Ureter (tissue), 1 donor: Measurements from ENCODE around the gene HES2. TPM values are rescaled to one million over a fixed set of nuclear protein-coding genes. Genes with fewer than 3 reads are reported as not detected.
"Not testable (repeated sequence)": the region's sequence is repeated elsewhere in the genome, so short reads cannot be mapped to it uniquely, and the experiment has no call there.

Experiments used
- DNase-seq: peaks from one replicate; pipeline ENCODE4 v3.0.0-alpha.2; 2020; ENCODE audit warnings: low spot score
- total RNA-seq: library from RNA; stranded (reverse); gene quantifications from one replicate; pipeline ENCODE4 v1.2.4, GENCODE V29; 2023
- donor health status: DM: yes; HTN: yes; CAD: no.

The HES2 gene
- total RNA-seq, 1 donor from 2014 or later, result 2.1 TPM

DNA sequence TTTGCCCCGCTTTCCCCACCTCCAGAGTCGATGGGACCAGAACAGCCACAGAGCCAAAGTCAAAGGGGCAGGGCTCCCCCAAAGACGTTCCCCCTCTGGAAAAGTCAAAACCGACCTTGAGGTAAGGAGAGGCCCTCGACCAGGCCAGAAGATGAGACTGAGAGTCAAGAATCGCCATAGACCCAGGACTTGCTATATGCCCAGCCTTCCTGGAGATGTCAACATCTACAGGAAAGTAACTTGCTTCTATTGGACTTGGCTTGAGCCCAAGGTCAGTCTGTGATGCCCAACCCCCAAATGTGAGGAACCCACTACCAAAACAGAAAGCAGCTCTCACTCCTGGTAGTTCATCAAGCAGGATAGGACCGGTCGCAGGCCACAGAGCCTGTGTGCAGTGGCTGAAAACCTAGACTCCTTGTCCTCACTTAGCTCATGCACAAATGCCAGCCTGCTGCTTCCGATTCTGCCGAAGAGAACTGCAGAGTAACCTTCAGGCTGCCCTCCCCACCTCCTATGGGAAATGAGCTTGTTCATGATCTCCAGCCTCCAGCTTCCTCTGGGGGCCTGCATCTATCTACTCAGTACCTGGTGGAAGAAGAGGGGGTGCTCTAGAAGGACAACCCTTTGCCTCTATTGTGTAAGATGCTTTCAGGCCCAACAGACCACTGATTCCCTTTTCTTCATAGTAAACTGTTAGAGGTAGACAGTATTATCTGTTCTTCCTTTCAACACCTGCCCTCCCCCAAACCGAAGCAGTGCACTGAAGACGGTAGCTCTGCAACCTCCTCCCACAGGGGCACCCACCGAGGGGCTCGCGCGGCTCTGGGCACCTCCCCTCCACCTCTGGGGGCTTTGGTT lies 27.5 kb downstream of the HES2 start:
- DNase-seq, result no peak

DNA sequence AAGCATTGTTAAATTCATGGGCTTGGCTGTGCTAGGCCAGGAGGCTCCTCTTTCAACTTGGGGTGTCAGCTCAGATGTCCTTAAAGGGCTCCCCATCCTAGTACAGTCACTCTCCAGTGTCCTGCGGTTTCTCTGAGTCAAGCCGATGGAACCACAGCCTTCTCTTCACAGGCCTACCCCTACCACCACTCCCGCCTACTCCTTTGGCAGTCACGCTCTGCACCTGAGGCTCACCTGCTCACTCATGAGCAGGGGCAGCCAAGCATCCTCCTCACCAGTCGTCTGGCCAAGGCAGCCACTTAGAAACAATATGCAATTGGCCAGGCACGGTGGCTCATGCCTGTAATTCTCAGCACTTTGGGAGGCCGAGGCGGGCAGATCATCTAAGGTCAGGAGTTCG lies 29.7 kb downstream of the HES2 start:
- no peak for DNase-seq

DNA sequence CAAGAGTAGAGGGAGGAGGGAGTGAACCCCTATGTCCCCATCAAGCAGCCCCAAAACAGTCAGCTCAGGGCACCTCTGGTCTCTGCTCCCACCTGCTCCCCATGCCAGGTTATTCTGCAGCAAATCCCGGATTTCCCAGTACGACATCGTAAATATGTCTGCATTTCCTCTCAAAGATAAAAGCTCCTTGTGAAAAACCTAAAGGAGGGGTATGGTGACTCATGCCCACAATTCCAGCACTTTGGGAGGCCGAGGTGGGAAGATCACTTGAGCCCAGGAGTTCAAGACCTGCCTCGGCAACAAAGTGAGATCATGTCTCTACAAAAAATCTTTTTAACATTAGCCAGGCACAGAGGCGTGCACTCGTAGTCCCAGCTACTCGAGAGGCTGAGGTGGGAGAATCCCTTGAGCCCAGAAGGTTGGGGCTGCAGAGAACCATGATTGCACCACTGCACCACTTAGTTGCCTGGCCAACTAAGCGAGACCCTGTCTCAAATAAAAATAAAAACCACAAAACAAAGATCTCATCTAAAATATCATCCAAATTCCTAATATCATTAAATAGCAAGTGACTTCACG lies 33.3 kb downstream of the HES2 start:
- no peak for DNase-seq

DNA sequence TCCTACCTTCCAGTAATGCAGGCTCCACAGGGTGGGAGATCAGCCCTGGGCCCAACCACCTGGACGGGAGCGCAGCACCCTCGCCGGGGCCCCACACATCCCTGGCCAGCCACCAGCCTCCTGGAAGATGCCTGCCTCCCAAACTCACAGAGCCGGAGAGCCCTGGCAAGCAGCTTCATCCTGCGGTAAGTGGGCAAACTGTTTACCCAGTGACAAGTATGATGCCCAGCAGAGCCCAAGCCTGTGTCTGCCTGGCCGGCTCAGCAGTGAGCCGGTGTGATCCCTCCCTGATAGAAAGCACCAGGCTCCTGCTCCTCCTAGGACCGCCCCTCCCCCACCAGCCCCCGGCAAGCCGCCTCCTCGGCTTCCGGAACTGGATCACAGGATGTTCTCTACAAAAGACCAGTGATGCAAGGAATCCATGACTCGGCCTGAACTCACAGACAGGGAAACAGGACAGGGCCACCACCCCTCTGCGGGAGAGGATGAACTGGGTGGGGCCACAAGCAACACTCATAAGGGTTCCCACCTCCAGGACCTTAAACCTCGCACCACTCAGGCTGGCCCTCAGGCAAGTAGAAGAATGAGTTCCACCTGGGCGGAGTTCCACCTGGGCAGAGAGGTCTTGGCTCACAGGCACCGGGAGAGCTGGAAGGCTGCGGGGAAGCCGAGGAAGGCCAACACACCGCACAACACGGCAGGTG lies 34.1 kb downstream of the HES2 start:
- peak; percentile 55 for DNase-seq

DNA sequence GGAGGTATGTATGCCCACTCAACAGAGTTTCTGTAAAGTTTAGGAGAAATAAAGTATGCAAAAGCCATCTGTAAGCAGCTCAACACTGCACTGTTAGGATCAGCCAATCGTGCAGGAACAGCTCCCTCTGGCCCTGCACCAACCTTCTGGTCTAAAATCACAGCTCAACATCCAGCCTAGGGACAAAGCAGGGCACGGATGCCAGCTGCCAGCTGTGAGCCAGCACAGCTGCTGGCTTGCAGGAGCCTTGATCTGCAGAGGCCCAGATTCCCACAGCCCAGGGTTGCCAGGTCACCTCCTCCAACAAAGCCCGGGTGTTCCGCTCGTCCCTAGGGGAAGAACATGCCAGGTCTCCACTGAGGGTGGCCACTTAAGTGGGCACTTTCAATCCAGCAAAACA lies 34.8 kb downstream of the HES2 start:
- peak; percentile 59 for DNase-seq

DNA sequence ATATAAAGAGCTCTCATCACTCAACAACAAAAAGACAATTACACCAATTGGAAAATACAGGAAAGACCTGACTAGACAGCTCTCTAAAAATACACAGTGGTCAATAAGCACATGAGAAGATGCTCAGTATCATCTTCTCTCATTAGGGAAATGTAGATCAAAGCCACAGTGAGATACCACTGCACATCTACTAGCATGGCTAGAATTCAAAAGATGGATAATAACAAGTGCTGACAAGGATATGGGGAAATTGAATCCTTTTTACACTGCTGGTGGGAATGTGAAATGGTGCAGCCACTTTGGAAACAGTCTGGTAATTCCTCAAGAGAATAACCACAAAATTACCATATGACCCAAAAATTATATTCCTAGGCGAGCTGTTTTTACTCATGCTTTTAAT lies 35.6 kb downstream of the HES2 start:
- DNase-seq, result no peak

DNA sequence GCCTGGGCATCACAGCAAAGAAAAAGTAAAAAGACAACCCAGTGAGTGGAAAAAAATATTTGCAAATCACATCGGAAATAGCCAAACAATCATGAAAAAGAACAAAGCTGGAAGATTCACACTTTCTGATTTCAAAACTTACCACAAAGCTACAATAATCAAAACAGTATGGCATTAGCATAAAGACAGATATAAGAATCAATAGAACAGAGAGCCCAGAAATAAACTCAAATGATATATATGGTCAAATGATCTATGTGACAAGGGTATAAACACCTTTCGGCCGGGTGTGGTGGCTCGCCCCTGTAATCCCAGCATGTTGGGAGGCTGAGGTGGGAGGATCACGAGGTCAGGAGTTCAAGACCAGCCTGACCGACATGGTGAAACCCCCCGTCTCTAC lies 39.7 kb downstream of the HES2 start:
- DNase-seq, result no peak

DNA sequence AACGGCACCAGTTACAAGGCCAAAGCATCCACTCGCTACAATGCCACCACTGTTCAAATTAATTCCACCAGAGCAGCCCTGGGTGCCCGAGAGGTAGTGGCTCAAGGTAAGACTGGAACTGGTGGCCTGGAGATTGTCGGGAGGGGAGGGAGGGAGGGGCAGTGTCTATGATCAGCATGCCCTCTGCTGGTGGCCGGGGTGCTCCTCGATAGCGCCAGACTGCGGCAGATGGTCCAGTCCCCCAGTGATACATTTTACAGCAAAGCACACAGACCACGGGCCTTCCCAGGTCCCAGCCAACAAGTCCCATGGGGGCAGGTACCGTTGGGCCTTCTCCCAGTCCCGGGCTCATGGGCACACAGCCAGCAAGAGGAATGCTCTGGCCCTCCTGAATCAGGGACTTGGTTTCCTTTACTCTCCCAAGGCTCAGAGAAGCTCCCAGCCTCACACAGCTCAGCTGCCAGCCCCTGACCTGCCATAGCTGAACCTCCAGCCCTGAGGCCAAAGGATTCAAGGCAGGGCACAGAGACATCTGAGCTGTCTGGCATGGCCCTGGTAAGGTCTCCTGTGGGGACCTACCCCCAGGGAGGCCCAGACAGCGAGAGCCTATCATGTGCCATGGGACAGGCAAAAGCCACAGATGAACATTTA lies 41.5 kb downstream of the HES2 start:
- DNase-seq, result no peak

DNA sequence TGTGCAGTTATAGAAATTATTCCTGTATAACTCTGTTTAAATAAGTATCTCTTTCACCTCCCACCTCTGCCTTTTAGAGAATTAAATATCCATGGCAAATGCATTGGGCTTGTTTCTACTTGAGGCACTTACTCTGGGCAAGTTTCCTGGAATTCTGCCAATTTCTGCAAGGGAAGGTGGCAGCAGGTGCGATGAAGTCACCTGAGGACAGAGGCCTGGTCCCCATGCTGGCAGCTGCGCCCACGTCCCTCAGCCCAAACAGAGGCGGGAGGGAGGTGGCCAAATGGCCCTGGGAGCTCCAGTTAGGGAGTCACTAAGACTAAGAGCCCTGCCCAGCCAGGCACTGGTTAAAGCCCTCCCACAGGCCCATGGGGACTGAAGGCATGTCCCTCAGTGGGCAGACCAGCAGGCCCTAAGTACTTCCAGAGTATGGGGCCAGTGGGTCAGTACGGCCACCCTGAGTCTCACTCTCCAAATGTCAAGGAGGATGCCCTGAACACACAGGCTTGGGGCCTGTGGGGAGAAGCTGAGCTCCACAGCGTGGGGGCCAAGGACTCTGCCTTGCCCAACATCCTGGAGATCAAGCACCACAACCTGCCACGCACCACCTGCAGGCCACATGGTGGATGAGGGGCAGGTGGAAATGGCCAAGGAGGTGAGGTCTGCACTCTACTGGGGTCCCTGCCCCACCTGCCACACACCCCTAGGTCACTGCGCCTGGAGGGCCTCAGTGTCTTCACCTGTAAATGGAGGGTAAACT lies 45.6 kb downstream of the HES2 start:
- DNase-seq, result no peak

DNA sequence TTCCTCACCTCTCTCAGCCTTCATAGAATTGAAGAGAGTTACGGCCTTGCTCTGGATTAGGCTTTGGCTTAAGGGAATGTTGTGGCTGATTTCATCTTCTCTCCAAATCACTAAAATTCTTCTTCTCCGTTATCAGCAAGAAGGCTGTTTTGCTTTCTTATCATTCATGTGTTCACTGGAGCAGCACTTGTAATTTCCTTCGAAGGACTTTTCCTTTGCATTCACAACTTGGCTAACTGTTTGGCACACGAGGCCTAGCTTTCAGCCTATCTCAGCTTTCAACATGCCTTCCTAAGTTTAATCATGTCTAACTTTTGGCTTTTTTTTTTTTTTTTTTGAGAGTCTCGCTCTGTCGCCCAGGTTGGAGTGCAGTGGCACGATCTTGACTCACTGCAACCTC lies 47.5 kb downstream of the HES2 start:
- DNase-seq, result not testable (repeated sequence)

DNA sequence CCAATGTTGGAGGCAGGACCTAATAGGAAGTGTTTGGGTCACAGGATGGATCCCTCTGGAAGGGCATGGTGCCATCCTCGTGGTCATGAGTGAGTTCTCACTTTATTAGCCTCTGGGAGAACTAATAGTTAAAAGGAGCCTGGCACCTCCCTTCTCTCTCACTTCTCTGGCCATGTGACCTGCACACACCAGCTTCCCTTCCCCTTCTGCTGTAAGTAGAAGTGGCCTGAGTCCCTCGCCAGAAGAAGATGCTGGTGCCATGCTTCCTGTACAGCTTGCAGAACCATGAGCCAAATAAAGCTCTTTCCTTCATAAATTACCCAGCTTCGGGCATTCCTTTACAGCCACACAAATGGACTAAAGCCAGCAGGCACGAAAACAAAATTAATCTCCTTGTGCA lies 49.7 kb downstream of the HES2 start:
- no peak for DNase-seq

DNA sequence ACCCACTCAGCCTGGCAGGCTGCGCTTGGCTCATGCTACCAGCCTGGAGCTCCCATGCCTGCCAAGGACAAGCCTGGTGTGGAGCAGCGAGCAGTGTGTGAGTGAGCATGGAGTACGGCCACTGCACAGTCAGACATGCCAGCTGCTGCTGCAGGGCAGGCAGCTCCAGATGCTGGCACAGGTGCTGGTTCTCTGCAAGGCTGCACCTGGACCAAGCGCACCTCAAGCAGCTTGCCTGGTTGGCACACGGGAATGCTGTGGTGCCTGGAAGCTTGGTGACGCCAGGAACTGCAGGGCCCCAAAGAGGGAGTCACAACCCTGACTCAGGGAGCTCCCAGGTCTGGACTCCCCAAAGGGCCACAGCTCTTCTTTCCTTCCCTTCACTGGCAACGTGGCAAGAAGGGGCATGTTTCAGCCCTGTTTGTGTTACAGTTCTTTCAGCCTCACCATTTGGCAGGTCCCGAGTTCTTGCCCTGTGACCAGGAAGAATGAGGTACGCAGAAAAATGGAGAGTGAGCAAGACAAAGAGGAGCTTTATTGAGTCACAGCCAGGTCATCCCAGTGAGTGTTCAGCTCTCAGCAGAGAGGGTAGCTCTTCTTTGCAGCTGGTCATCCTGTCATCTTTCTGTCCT lies 52.2 kb downstream of the HES2 start:
- no peak for DNase-seq

DNA sequence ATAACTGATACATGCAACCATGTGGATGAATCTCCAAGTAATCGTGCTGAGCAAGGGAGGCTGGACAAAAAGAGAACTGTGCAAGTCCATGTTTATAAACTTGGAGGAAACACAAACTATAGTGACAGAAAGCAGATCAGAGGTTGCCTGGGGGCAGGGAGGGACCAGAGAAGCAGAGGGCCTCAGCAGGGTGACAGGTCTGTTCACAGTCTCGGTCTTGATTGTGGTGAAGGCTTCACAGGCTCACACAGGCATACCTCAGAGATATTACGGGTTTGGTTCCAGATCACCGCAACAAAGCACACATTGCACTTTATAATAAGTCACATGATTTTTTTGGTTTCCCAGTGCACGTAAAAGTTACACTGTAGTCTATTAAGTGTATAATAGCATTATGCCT lies 54.7 kb downstream of the HES2 start:
- no peak for DNase-seq

DNA sequence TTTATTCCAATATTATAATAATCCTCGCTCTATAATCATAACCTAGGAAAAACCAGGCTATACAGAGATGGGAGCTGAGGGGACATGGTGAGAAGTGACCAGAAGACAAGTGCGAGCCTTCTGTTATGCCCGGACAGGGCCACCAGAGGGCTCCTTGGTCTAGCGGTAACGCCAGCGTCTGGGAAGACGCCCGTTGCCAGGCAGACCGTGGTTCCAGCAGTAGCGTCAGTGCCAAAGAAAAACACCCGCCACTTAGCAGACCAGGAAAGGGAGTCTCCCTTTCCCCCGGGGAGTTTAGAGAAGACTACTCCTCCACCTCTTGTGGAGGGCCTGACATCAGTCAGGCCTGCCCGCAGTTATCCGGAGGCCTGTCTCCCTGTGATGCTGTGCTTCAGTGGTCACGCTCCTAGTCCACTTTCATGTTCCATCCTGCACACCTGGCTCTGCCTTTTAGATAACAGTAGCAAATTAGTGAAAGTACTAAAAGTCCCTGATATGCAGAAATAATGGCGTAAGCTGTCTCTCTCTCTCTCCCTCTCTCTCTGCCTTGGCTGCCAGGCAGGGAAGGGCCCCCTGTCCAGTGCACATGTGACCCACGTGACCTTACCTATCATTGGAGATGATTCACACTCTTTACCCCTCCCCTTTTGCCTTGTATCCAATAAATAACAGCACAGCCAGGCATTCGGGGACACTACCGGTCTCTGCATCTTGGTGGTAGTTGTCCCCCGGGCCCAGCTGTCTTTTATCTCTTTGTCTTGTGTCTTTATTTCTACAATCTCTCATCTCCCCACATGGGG lies 56.4 kb downstream of the HES2 start:
- not testable (repeated sequence) for DNase-seq

Other genes with a start within 250 kb of the HES2 start
- gene CHD5, start 239.6 kb downstream of the HES2 start, total RNA-seq, result 0.83 TPM
- 595 TPM for gene RPL22, start 220.3 kb downstream of the HES2 start, total RNA-seq
- gene RNF207, start 213.8 kb downstream of the HES2 start, total RNA-seq, result 63.0 TPM
- 52.1 TPM for gene ICMT, start 184.0 kb downstream of the HES2 start, total RNA-seq
- gene HES3, start 175.7 kb downstream of the HES2 start, total RNA-seq, result not detected
- gene GPR153, start 158.8 kb downstream of the HES2 start, total RNA-seq, result 7.2 TPM
- gene ACOT7, start 26.2 kb downstream of the HES2 start, total RNA-seq, result 19.1 TPM
- 6.2 TPM for gene ESPN, start 4.9 kb upstream of the HES2 start, total RNA-seq
- gene TNFRSF25, start 46.3 kb upstream of the HES2 start, total RNA-seq, result 17.1 TPM
- gene PLEKHG5, start 71.7 kb upstream of the HES2 start, total RNA-seq, result 17.7 TPM
- 41.5 TPM for gene NOL9, start 134.6 kb upstream of the HES2 start, total RNA-seq
- gene TAS1R1, start 135.4 kb upstream of the HES2 start, total RNA-seq, result not detected
- 50.4 TPM for gene ZBTB48, start 160.1 kb upstream of the HES2 start, total RNA-seq
- 25.8 TPM for gene KLHL21, start 182.9 kb upstream of the HES2 start, total RNA-seq
- 10.9 TPM for gene PHF13, start 193.8 kb upstream of the HES2 start, total RNA-seq
- gene THAP3, start 204.9 kb upstream of the HES2 start, total RNA-seq, result 11.7 TPM